HepG2 (cell line): ENCODE data around the gene CTU1. TPM values are rescaled to one million over a fixed set of nuclear protein-coding genes. Genes with fewer than 3 reads are reported as not detected.

Source experiments
- AHR ChIP-seq: IDR thresholded peaks from 2 replicates; pipeline ENCODE4 v1.6.1; 2018; ENCODE audit warnings: missing genetic modification reagents, missing compliant biosample characterization
- ARID3A ChIP-seq: IDR thresholded peaks from 2 replicates; pipeline ENCODE4 v1.6.1; 2012; ENCODE audit warnings: low read depth, low read length, improper control_type of control experiment
- BORCS8-MEF2B ChIP-seq: sonication (generic); formaldehyde crosslinking; IDR thresholded peaks from 2 replicates; pipeline ENCODE4 v1.8.0; 2022; ENCODE audit warnings: mild to moderate bottlenecking, missing genetic modification reagents
- DRAP1 ChIP-seq: IDR thresholded peaks from 2 replicates; pipeline ENCODE4 v1.6.1; 2016; ENCODE audit warnings: missing genetic modification reagents, missing compliant biosample characterization
- ETS1 ChIP-seq: sonication (generic); formaldehyde crosslinking; IDR thresholded peaks from 2 replicates; pipeline ENCODE4 v1.4.0; 2020; ENCODE audit warnings: missing genetic modification reagents
- HNF4A ChIP-seq: sonication (generic); formaldehyde crosslinking; IDR thresholded peaks from 2 replicates; pipeline ENCODE4 v1.4.0; 2020; ENCODE audit warnings: missing genetic modification reagents
- HOXA7 ChIP-seq: sonication (generic); formaldehyde crosslinking; IDR thresholded peaks from 2 replicates; pipeline ENCODE4 v1.8.1; 2022; ENCODE audit warnings: mild to moderate bottlenecking, missing genetic modification reagents, moderate library complexity
- KDM5A ChIP-seq: fragments of 200-600 bp; sonication (generic); IDR thresholded peaks from 2 replicates; pipeline ENCODE4 v1.7.0; 2018; ENCODE audit warnings: antibody characterized with exemption, mild to moderate bottlenecking, low read length, borderline replicate concordance
- NONO ChIP-seq, 2 experiments: fragments of 450-650 bp in 1 of 2; sonication (generic) in 1 of 2; formaldehyde crosslinking in 1 of 2; IDR thresholded peaks in 1 of 2; conservative IDR thresholded peaks in 1 of 2; 2 replicates each; pipeline versions ENCODE4 v1.6.1 to v1.8.0; 2017 to 2022; ENCODE audit warnings: mild to moderate bottlenecking in 1 of 2, missing genetic modification reagents in 1 of 2, moderate library complexity in 1 of 2
- PAF1 ChIP-seq: IDR thresholded peaks from 2 replicates; pipeline ENCODE4 v1.6.1; 2016; ENCODE audit warnings: missing genetic modification reagents, missing compliant biosample characterization
- RFX5 ChIP-seq: IDR thresholded peaks from 2 replicates; pipeline ENCODE4 v1.6.1; 2011; ENCODE audit warnings: low read depth, low read length, improper control_type of control experiment
- TBP ChIP-seq: sonication (generic); formaldehyde crosslinking; IDR thresholded peaks from 2 replicates; pipeline ENCODE4 v1.5.0; 2020; ENCODE audit warnings: missing genetic modification reagents
- THAP8 ChIP-seq: sonication (generic); formaldehyde crosslinking; IDR thresholded peaks from 2 replicates; pipeline ENCODE4 v1.5.1; 2020; ENCODE audit warnings: missing genetic modification reagents, mild to moderate bottlenecking, borderline replicate concordance
- U2AF2 ChIP-seq: fragments of 200-400 bp; formaldehyde crosslinking; IDR thresholded peaks from 2 replicates; pipeline ENCODE4 v1.6.1; 2017; ENCODE audit warnings: low read depth, mild to moderate bottlenecking, low read length
- ZBTB49 ChIP-seq: sonication (generic); formaldehyde crosslinking; IDR thresholded peaks from 2 replicates; pipeline ENCODE4 v1.4.0; 2020; ENCODE audit warnings: missing genetic modification reagents, borderline replicate concordance
- ZNF354B ChIP-seq: sonication (generic); formaldehyde crosslinking; IDR thresholded peaks from 2 replicates; pipeline ENCODE4 v1.8.0; 2022; ENCODE audit warnings: mild to moderate bottlenecking, missing genetic modification reagents
- ZNF451 ChIP-seq: sonication (generic); formaldehyde crosslinking; IDR thresholded peaks from 2 replicates; pipeline ENCODE4 v1.5.0; 2020; ENCODE audit warnings: mild to moderate bottlenecking, missing genetic modification reagents
- ZNF703 ChIP-seq: sonication (generic); formaldehyde crosslinking; IDR thresholded peaks from 2 replicates; pipeline ENCODE4 v1.5.1; 2020; ENCODE audit warnings: missing genetic modification reagents, mild to moderate bottlenecking, moderate library complexity, borderline replicate concordance
- ZXDC ChIP-seq: sonication (generic); formaldehyde crosslinking; IDR thresholded peaks from 2 replicates; pipeline ENCODE4 v1.5.0; 2020; ENCODE audit warnings: mild to moderate bottlenecking, missing genetic modification reagents
- polyA plus RNA-seq, 8 experiments: library from polyadenylated mRNA; depleted of rRNA in 3 of 8; stranded (reverse) in 7 of 8; unstranded in 1 of 8; fragments of >200 nt; fragmentation: Illumina TruSeq in 4 of 8; extraction: Trizol in 4 of 8; gene quantifications; 2 replicates each; pipeline versions ENCODE4 v1.2.1 to v1.2.3, GENCODE V29; 2011 to 2016; ENCODE audit warnings: low read depth in 4 of 8, missing spikeins in 1 of 8, mixed read lengths in 1 of 8; ENCODE audit not compliant: insufficient read depth in 1 of 8
- total RNA-seq, 5 experiments: library from RNA; depleted of rRNA; stranded (reverse); fragments of >200 nt; fragmentation: Illumina TruSeq; extraction: Trizol; gene quantifications; 2 replicates each; pipeline ENCODE4 v1.2.3, GENCODE V29; 2016; ENCODE audit warnings: low read depth in 1 of 5

Gene CTU1
- total and polyA plus RNA-seq, 2 of the 13 experiments (the other 11 are each of a cell fraction or from before 2014, with no cell fraction given) = 1.9 to 2.9 TPM

- TF ChIP-seq TBP (CRISPR knock-in tag) (no peak), THAP8 (CRISPR knock-in tag) (no peak; the same call in 1 of the 2 replicates), ZXDC (no peak), NONO (IDR thresholded peaks at IDR 0.05) (no peak), NONO (CRISPR knock-in tag; conservative IDR thresholded peaks at IDR 0.05) (no peak; the same call in 1 of the 2 replicates), PAF1 (CRISPR knock-in tag) (no peak), AHR (CRISPR knock-in tag) (no peak), ZNF451 (no peak), U2AF2 (peak; percentile 90; the same call in 1 of the 2 replicates), DRAP1 (CRISPR knock-in tag) (peak; percentile 41), ZBTB49 (CRISPR knock-in tag) (no peak), KDM5A (0 out of 2 replicates have a peak, but pooled peaks have one; percentile 29), BORCS8-MEF2B (CRISPR knock-in tag) (no peak), HNF4A (CRISPR knock-in tag) (no peak), RFX5 (peak; percentile 96), ETS1 (CRISPR knock-in tag) (no peak), HOXA7 (CRISPR knock-in tag) (no peak), ZNF703 (no peak), ARID3A (no peak), ZNF354B (CRISPR knock-in tag) (no peak)
These were observed at the start of gene CTU1 (continued) for GRCh38 chr19:51108066-51108804.
